ENCODE results near the gene CDH26. TPM values are rescaled to one million over a fixed set of nuclear protein-coding genes. Genes with fewer than 3 reads are reported as not detected.
A peak's percentile ranks its signal among the peaks of the same experiment; 100 is the strongest.

CDH26 gene
- total RNA-seq, 1 experiment from 2014 or later, result 1.0 TPM

GRCh38 chr20:60036746-60037499 is 78.7 kb downstream of the CDH26 start:
- H3K4me3 Mint-ChIP-seq, result no peak overlapping the region
- H3K27ac Mint-ChIP-seq, result no peak overlapping the region
- peaks cover 36% of the 10 kb centered on the region for H3K9me3 Mint-ChIP-seq
- ATAC-seq, result peak; percentile 67
- no peak for DNase-seq (ENCODE audit: low spot score)
- H3K36me3 Mint-ChIP-seq, result peaks cover 14% of the 10 kb centered on the region; the same call in 1 of the 2 replicates
- peaks cover 36% of the 10 kb centered on the region for H3K27me3 Mint-ChIP-seq (ENCODE audit: low read depth)
- H3K4me1 Mint-ChIP-seq, result peaks cover 28% of the 10 kb centered on the region
- CTCF ChIA-PET, result interaction anchor here (0.7 to 2.1 kb wide), 5 partner anchors 13 to 103 kb away, joined by 3 to 10 read pairs (median 5); partner anchors contain the start of gene SYCP2
- POLR2A ChIA-PET, result interaction anchor here (0.6 kb wide), 1 partner anchor 26 kb away, joined by 6 read pairs; no protein-coding TSS in a partner anchor
- TF ChIP-seq RELA (CRISPR knock-in tag; IDR thresholded peaks at IDR 0.05; ENCODE audit: borderline replicate concordance), result no peak
- TF ChIP-seq ZSCAN18 (CRISPR knock-in tag; IDR thresholded peaks at IDR 0.05), result no peak
- no peak for TF ChIP-seq AFF4 (CRISPR knock-in tag; IDR thresholded peaks at IDR 0.05; ENCODE audit: borderline replicate concordance)
- no peak for TF ChIP-seq PRDM15 (CRISPR knock-in tag; IDR thresholded peaks at IDR 0.05)
- no peak for TF ChIP-seq MAX (CRISPR knock-in tag; IDR thresholded peaks at IDR 0.05)
- TF ChIP-seq FOXP1 (CRISPR knock-in tag; IDR thresholded peaks at IDR 0.05; ENCODE audit: borderline replicate concordance), result no peak
- TF ChIP-seq CREM (CRISPR knock-in tag; IDR thresholded peaks at IDR 0.05), result no peak
- no peak for TF ChIP-seq MYBL2 (CRISPR knock-in tag; IDR thresholded peaks at IDR 0.05)
- TF ChIP-seq ZBTB43 (CRISPR knock-in tag; IDR thresholded peaks at IDR 0.05), result no peak
- no peak for TF ChIP-seq FOXK1 (CRISPR knock-in tag; IDR thresholded peaks at IDR 0.05)
- no peak for TF ChIP-seq ZNF425 (CRISPR knock-in tag; conservative IDR thresholded peaks at IDR 0.05)
- no peak for TF ChIP-seq ESRRA (CRISPR knock-in tag; IDR thresholded peaks at IDR 0.05; ENCODE audit: borderline replicate concordance)
- no peak for TF ChIP-seq ARID4B (CRISPR knock-in tag; IDR thresholded peaks at IDR 0.05; ENCODE audit: borderline replicate concordance)
- TF ChIP-seq KAT7 (CRISPR knock-in tag; IDR thresholded peaks at IDR 0.05; ENCODE audit: borderline replicate concordance), result no peak
- no peak for TF ChIP-seq ERG (CRISPR knock-in tag; IDR thresholded peaks at IDR 0.05)
- TF ChIP-seq MXD4 (CRISPR knock-in tag; IDR thresholded peaks at IDR 0.05; ENCODE audit: borderline replicate concordance), result no peak
- no peak for TF ChIP-seq ZNF423 (CRISPR knock-in tag; IDR thresholded peaks at IDR 0.05)

Data from WTC11 (cell line).